ENCODE measurements around the gene ACSL5. TPM values are rescaled to one million over a fixed set of nuclear protein-coding genes. Genes with fewer than 3 reads are reported as not detected.
"Not testable (repeated sequence)": the region's sequence is repeated elsewhere in the genome, so short reads cannot be mapped to it uniquely, and the experiment has no call there.

The ACSL5 gene
- polyA plus RNA-seq, 1 donor: 2.0 TPM

- no peak for DNase-seq (ENCODE audit: low read depth)
These were observed 24.3 kb upstream of the ACSL5 start for GRCh38 chr10:112349521-112350085.

GRCh38 chr10:112351146-112351545, 22.8 kb upstream of the ACSL5 start:
- no peak for DNase-seq (ENCODE audit: low read depth)

GRCh38 chr10:112352044-112352443, 21.9 kb upstream of the ACSL5 start:
- DNase-seq (ENCODE audit: low read depth): no peak

GRCh38 chr10:112353046-112353445, 20.9 kb upstream of the ACSL5 start:
- DNase-seq (ENCODE audit: low read depth): no peak

GRCh38 chr10:112356686-112357085, 17.2 kb upstream of the ACSL5 start:
- DNase-seq (ENCODE audit: low read depth): no peak

- no peak for DNase-seq (ENCODE audit: low read depth)
These were observed 14.2 kb upstream of the ACSL5 start for GRCh38 chr10:112359606-112360307.

GRCh38 chr10:112360308-112361270, 13.3 kb upstream of the ACSL5 start:
- no peak for DNase-seq (ENCODE audit: low read depth)

GRCh38 chr10:112361951-112362751, 11.8 kb upstream of the ACSL5 start:
- no peak for DNase-seq (ENCODE audit: low read depth)

- no peak for DNase-seq (ENCODE audit: low read depth)
These were observed 11.1 kb upstream of the ACSL5 start for GRCh38 chr10:112362833-112363232.

- no peak for DNase-seq (ENCODE audit: low read depth)
These were observed 9.9 kb upstream of the ACSL5 start for GRCh38 chr10:112363696-112364688.

GRCh38 chr10:112365014-112365432, 8.9 kb upstream of the ACSL5 start:
- no peak for DNase-seq (ENCODE audit: low read depth)

GRCh38 chr10:112365451-112365850, 8.5 kb upstream of the ACSL5 start:
- no peak for DNase-seq (ENCODE audit: low read depth)

- no peak for DNase-seq (ENCODE audit: low read depth)
These were observed 6.9 kb upstream of the ACSL5 start for GRCh38 chr10:112366992-112367391.

GRCh38 chr10:112367516-112367915, 6.4 kb upstream of the ACSL5 start:
- DNase-seq (ENCODE audit: low read depth): no peak

GRCh38 chr10:112369495-112370423, 4.2 kb upstream of the ACSL5 start:
- no peak for DNase-seq (ENCODE audit: low read depth)

- no peak for DNase-seq (ENCODE audit: low read depth)
These were observed 3.5 kb upstream of the ACSL5 start for GRCh38 chr10:112370424-112370819.

GRCh38 chr10:112371326-112371725, 2.6 kb upstream of the ACSL5 start:
- not testable (repeated sequence) for DNase-seq (ENCODE audit: low read depth)

GRCh38 chr10:112372182-112372810, 1.6 kb upstream of the ACSL5 start:
- not testable (repeated sequence) for DNase-seq (ENCODE audit: low read depth)
